IMR-90 (cell line): ENCODE results near the gene SSBP3.

Experiments used
- BHLHE40 ChIP-seq: fragments of 150-350 bp; IDR thresholded peaks from 2 replicates; pipeline ENCODE4 v1.6.1; 2016; ENCODE audit warnings: mild to moderate bottlenecking, low read depth, low read length
- CEBPB ChIP-seq: IDR thresholded peaks from 2 replicates; pipeline ENCODE4 v1.6.1; 2012; ENCODE audit warnings: low read depth, low read length, improper control_type of control experiment
- CHD1 ChIP-seq: IDR thresholded peaks from 2 replicates; pipeline ENCODE4 v1.6.1; 2012; ENCODE audit warnings: low read depth, low read length, improper control_type of control experiment
- CTCF ChIP-seq: conservative IDR thresholded peaks from 2 replicates; pipeline ENCODE4 v1.5.1; 2012; ENCODE audit warnings: mild to moderate bottlenecking, low read depth, low read length, improper control_type of control experiment
- ELK1 ChIP-seq: fragments of 150-350 bp; IDR thresholded peaks from 2 replicates; pipeline ENCODE4 v1.6.1; 2016; ENCODE audit warnings: low read depth, mild to moderate bottlenecking, low read length, moderate library complexity, borderline replicate concordance
- MAFK ChIP-seq: IDR thresholded peaks from 2 replicates; pipeline ENCODE4 v1.6.1; 2012; ENCODE audit warnings: low read depth, low read length, improper control_type of control experiment
- MAZ ChIP-seq: IDR thresholded peaks from 2 replicates; pipeline ENCODE4 v1.6.1; 2012; ENCODE audit warnings: low read depth, mild to moderate bottlenecking, low read length, improper control_type of control experiment, moderate library complexity, borderline replicate concordance
- NFE2L2 ChIP-seq: fragments of 150-350 bp; IDR thresholded peaks from 2 replicates; pipeline ENCODE4 v1.6.1; 2016; ENCODE audit warnings: low read depth, mild to moderate bottlenecking, low read length
- POLR2A ChIP-seq: IDR thresholded peaks from 2 replicates; pipeline ENCODE4 v1.6.1; 2012; ENCODE audit warnings: mild to moderate bottlenecking, low read depth, low read length
- RAD21 ChIP-seq: IDR thresholded peaks from 2 replicates; pipeline ENCODE4 v1.6.1; 2012; ENCODE audit warnings: low read length, improper control_type of control experiment
- RCOR1 ChIP-seq: IDR thresholded peaks from 2 replicates; pipeline ENCODE4 v1.6.1; 2012; ENCODE audit warnings: mild to moderate bottlenecking, low read length, improper control_type of control experiment; ENCODE audit not compliant: insufficient replicate concordance
- RFX5 ChIP-seq: IDR thresholded peaks from 2 replicates; pipeline ENCODE4 v1.8.0; 2012; ENCODE audit warnings: low read depth, mild to moderate bottlenecking, low read length, moderate library complexity
- SMC3 ChIP-seq: fragments of 150-350 bp; IDR thresholded peaks from 2 replicates; pipeline ENCODE4 v1.6.1; 2016; ENCODE audit warnings: low read depth, mild to moderate bottlenecking, antibody characterized with exemption, low read length, moderate library complexity
- USF2 ChIP-seq: fragments of 150-350 bp; IDR thresholded peaks from 2 replicates; pipeline ENCODE4 v1.6.1; 2017; ENCODE audit warnings: mild to moderate bottlenecking, antibody characterized with exemption, low read length, low read depth

- TF ChIP-seq MAFK (no peak), POLR2A (no peak), CTCF (no peak), ELK1 (no peak), SMC3 (no peak), USF2 (no peak), MAZ (no peak), NFE2L2 (no peak), RCOR1 (no peak), RFX5 (no peak), RAD21 (no peak), BHLHE40 (no peak), CEBPB (no peak), CHD1 (no peak)
Measured at GRCh38 chr1:54397980-54398379, 8.2 kb downstream of the SSBP3 start.
